Calu3 (cell line): Measurements from ENCODE around the gene LSG1. TPM values are rescaled to one million over a fixed set of nuclear protein-coding genes. Genes with fewer than 3 reads are reported as not detected.
A peak's percentile ranks its signal among the peaks of the same experiment; 100 is the strongest.

Source experiments
- BruUV-seq: library from RNA; stranded (reverse); fragments of 400-500 nt; replicated peaks from 2 replicates; lab custom pipeline; 2021; lab: Mats Ljungman, UMichigan
- CTCF ChIA-PET: fragments of 300-600 bp; sonication (Branson Sonifier 250); formaldehyde crosslinking; loops from one replicate; lab custom pipeline; 2022; ENCODE audit warnings: antibody characterized with exemption; lab: Charles Lee
- DNase-seq: peaks from one replicate; pipeline ENCODE4 v3.0.0; 2022
- H3K27ac Mint-ChIP-seq: one replicate; pipeline ENCODE4 v1.8.0; 2022; ENCODE audit warnings: mixed read lengths; ENCODE audit not compliant: unreplicated experiment
- H3K27me3 Mint-ChIP-seq: one replicate; pipeline ENCODE4 v1.8.0; 2022; ENCODE audit warnings: mixed read lengths; ENCODE audit not compliant: unreplicated experiment
- H3K36me3 Mint-ChIP-seq: one replicate; pipeline ENCODE4 v1.8.0; 2022; ENCODE audit warnings: mild to moderate bottlenecking, moderate library complexity, mixed read lengths; ENCODE audit not compliant: insufficient read depth, unreplicated experiment
- H3K4me1 Mint-ChIP-seq: one replicate; pipeline ENCODE4 v1.8.0; 2022; ENCODE audit warnings: mild to moderate bottlenecking, low read depth, mixed read lengths; ENCODE audit not compliant: unreplicated experiment
- H3K4me3 Mint-ChIP-seq: one replicate; pipeline ENCODE4 v1.8.0; 2022; ENCODE audit warnings: mild to moderate bottlenecking, low read depth, moderate library complexity, mixed read lengths; ENCODE audit not compliant: unreplicated experiment
- H3K9me3 Mint-ChIP-seq: one replicate; pipeline ENCODE4 v1.8.0; 2022; ENCODE audit warnings: low read depth, mixed read lengths; ENCODE audit not compliant: unreplicated experiment
- intact Hi-C: fragments of 100-400 bp; cut with micrococcal nuclease; formaldehyde crosslinking; loops from one replicate; pipeline ENCODE4 v1.10.0; 2022; ENCODE audit not compliant: unreplicated experiment
- total RNA-seq: library from RNA; stranded (reverse); gene quantifications from 2 replicates; pipeline ENCODE4 v1.2.3, GENCODE V29; 2022
- TF ChIP-seq, protein P1 (sequence below): fragments of 200-600 bp; IDR thresholded peaks from one replicate; pipeline ENCODE4 v1.8.0; 2022; ENCODE audit warnings: antibody characterized with exemption; ENCODE audit not compliant: unreplicated experiment

The LSG1 gene
- total RNA-seq, 1 experiment from 2014 or later: 86.3 TPM

GRCh38 chr3:194715022-194715800, 43.2 kb upstream of the LSG1 start:
- CTCF ChIA-PET: interaction anchor here (0.5 to 1.8 kb wide), 4 partner anchors 20 to 61 kb away, joined by 3 to 6 read pairs (median 3); no protein-coding TSS in a partner anchor
- TF ChIP-seq, protein P1, sequence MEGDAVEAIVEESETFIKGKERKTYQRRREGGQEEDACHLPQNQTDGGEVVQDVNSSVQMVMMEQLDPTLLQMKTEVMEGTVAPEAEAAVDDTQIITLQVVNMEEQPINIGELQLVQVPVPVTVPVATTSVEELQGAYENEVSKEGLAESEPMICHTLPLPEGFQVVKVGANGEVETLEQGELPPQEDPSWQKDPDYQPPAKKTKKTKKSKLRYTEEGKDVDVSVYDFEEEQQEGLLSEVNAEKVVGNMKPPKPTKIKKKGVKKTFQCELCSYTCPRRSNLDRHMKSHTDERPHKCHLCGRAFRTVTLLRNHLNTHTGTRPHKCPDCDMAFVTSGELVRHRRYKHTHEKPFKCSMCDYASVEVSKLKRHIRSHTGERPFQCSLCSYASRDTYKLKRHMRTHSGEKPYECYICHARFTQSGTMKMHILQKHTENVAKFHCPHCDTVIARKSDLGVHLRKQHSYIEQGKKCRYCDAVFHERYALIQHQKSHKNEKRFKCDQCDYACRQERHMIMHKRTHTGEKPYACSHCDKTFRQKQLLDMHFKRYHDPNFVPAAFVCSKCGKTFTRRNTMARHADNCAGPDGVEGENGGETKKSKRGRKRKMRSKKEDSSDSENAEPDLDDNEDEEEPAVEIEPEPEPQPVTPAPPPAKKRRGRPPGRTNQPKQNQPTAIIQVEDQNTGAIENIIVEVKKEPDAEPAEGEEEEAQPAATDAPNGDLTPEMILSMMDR: no peak
- Mint-ChIP-seq H3K36me3 (peaks cover 5% of the 10 kb centered on the region), H3K4me1 (peaks cover 18% of the 10 kb centered on the region), H3K4me3 (no peak overlapping the region), H3K27me3 (no peaks in the 10 kb centered on the region), H3K9me3 (no peaks in the 10 kb centered on the region), H3K27ac (no peak overlapping the region)
- BruUV-seq: no TSS peak
- intact Hi-C loops: no loop called here
- DNase-seq: peak; percentile 26

GRCh38 chr3:194714564-194714963, 42.6 kb upstream of the LSG1 start:
- Mint-ChIP-seq H3K9me3 (no peaks in the 10 kb centered on the region), H3K4me3 (no peak overlapping the region), H3K27ac (no peak overlapping the region), H3K27me3 (no peaks in the 10 kb centered on the region), H3K4me1 (peaks cover 18% of the 10 kb centered on the region), H3K36me3 (peaks cover 5% of the 10 kb centered on the region)
- DNase-seq: no peak
- TF ChIP-seq, protein P1: no peak
- intact Hi-C loops: no loop called here
- no TSS peak for BruUV-seq
- CTCF ChIA-PET: interaction anchor here (0.5 to 1.8 kb wide), 3 partner anchors 21 to 60 kb away, joined by 3 to 6 read pairs (median 3); no protein-coding TSS in a partner anchor

DNA sequence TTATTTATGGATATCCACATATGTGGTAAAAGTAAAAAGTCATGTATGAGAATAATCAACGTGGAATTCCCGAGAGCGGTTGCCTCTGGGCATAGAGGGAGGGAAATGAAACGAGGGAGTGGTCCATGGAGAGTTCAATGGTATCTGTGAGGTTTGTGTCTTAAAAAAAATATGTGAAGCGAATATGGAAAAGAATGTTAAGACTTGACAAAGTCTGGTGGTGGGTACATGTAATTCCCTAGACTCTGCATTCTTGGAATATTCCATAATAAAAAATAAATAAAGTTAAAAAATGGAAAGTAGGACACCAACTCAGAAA, 42.1 kb upstream of the LSG1 start:
- TF ChIP-seq, protein P1: no peak
- no peaks in the 10 kb centered on the region for H3K27me3 Mint-ChIP-seq

DNA sequence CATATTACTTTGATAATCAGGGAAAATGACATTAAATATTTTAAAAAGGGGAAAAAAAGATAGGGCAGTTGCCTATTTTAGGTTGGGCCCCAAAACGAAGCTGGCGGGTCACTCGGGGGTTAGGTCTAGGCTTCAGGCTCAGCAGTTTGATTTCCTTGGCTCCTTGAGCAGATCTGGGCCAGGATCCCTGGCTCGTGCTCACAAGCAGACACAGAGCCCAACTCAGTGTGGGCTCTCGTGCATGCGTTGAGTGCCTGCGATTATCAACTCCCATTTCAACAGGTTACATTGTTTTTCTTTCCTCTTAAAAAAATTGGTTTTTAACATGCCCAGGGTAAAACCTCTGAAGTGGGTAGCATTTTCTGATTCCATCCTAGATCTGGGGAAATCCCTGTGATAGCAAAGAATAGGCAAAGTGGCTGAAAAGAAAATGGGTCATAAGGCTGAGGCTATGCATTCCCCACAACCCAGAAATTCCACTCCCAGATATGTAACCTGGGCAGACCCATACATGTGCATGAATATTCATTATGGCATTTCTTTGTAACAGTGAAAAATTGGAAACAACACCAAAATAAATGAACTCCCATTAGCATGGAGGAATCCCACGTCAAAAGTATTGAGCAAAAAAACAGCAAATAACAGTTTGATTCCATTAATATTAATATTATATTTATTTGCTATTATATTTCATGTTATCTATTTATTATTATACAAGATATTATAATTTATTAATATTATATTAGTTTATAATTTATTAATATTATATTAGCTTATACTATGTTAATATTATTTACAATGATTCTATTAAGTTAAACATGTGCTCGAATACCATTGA, 41.5 kb upstream of the LSG1 start:
- no TSS peak for BruUV-seq
- CTCF ChIA-PET: interaction anchor here (1.8 kb wide), 1 partner anchor 22 kb away, joined by 6 read pairs; no protein-coding TSS in a partner anchor
- Mint-ChIP-seq H3K4me1 (peaks cover 18% of the 10 kb centered on the region), H3K27ac (no peak overlapping the region), H3K9me3 (no peaks in the 10 kb centered on the region), H3K27me3 (no peaks in the 10 kb centered on the region), H3K36me3 (peaks cover 5% of the 10 kb centered on the region), H3K4me3 (no peak overlapping the region)
- DNase-seq: no peak
- intact Hi-C loops: no loop called here
- TF ChIP-seq, protein P1: no peak

More for the DNA sequence above, 42.1 kb upstream of the LSG1 start:
- no TSS peak for BruUV-seq
- H3K4me3 Mint-ChIP-seq: no peak overlapping the region
- DNase-seq: no peak
- H3K9me3 Mint-ChIP-seq: no peaks in the 10 kb centered on the region
- H3K36me3 Mint-ChIP-seq: peaks cover 5% of the 10 kb centered on the region
- peaks cover 18% of the 10 kb centered on the region for H3K4me1 Mint-ChIP-seq
- intact Hi-C loops: no loop called here
- CTCF ChIA-PET: interaction anchor here (1.8 kb wide), 1 partner anchor 21 kb away, joined by 6 read pairs; no protein-coding TSS in a partner anchor
- no peak overlapping the region for H3K27ac Mint-ChIP-seq
